Activated CD4-positive, alpha-beta T cell treated with anti-CD3 and anti-CD28 coated beads, Interleukin-2, amount 50 U/mL, for 4 hours (primary cell): ENCODE results near the gene SCN3B.
A peak's percentile ranks its signal among the peaks of the same experiment; 100 is the strongest.

Experiments used
- DNase-seq, 2 experiments: peaks; one replicate each; pipeline ENCODE4 v3.0.0-alpha.2; 2020

Gene SCN3B

DNA sequence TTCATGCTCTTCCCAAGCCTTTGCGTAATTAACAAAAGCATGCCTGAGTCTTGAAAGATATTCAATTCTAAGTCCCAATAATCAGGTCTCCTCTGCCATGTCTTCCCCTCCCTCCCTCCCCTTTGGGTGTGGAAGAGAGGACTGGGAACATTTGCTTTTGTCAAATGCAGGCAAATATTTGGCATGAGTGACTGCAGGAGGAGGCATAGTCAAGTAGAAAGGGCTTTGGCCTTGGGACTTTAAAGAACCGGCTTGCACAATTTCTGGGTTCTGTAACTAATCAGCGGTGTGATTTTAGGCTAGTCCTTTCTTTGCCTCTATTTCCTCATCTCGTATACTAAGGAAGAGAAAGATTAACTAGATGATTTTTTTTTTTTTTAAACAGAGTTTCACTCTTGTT is 59.5 kb downstream of the SCN3B start:
- no peak for DNase-seq

DNA sequence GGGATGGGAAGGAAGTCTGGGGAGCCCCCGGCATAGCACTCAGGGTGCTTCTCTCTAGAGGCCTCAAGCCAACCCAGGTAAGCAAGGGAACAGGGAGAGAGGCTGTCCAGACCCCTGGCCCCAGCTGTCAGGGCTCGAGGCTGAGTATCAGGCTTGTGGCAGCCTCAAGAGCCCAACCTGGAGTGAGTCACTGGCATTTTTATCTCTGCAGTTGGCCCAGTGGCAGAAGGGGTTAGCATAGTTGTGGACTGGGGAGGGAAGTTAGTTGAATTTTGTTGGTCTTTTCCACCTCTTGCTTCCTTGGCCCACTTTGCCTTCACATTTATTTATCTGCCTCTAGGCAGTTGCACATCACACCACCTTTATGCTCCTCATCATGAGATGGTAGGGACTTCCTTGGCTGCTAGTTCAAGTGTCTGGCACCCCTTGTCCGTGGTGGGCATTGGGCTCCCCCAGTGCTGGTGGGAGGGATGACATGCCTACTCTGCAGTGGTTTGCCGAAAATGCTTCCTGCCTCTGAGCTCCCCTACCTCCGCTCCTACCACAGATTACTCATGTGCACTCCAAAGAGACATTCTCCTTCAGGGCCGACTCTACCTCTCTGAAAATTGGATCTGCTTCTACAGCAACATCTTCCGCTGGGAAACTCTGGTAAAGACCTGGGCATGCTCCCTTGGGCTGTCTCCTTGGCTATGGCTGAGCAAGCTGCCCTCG is 60.1 kb downstream of the SCN3B start:
- DNase-seq: no peak

DNA sequence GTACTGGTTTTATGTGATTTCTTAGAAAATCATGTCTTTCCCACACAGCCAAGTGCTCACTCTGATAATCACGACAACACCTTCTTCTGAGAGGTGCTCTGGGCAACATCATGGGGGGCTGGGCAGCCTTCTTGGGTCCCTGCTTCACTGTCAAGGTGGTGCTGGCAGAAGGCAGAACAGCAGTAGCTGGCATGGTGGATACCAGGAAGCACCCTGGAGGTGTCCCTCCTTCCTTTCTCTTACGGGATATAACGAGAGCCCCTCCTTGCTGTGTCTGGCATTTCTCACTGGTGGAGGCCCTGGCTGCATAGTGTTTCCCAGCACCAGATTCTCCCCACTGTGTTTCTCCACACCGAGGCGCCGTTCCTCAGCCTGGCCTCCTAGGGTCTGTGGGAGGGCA is 60.9 kb downstream of the SCN3B start:
- no peak for DNase-seq

DNA sequence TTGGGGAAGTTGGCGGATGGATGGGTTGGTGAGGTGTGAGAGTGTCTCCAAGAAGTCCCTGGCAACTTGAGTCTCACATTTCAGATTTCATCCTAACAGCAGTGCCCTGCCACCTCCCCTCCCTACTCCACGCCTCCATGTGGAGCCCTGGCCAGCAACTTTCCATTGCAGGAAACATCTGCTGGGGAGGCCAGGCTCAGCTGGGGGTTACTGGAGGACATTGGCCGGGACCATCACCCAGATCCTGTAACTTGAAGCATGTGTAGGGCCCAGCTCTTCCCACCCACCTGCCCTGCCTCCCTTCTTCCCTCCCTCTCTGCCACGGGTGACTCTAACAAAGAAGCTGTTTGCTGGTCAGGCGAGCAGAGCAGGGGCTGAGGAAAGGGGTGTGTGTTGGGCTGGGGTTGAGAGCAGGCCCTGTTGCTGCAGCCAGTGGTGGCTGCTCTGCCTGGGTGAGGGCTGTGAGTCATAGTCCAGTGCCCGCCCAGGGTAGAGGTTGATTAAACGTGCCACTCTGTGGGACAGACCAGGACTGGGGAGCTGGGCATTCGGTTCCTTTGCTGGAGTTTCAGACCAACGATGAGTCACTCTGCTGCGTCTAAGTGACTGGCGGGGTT is 64.0 kb downstream of the SCN3B start:
- DNase-seq: no peak

DNA sequence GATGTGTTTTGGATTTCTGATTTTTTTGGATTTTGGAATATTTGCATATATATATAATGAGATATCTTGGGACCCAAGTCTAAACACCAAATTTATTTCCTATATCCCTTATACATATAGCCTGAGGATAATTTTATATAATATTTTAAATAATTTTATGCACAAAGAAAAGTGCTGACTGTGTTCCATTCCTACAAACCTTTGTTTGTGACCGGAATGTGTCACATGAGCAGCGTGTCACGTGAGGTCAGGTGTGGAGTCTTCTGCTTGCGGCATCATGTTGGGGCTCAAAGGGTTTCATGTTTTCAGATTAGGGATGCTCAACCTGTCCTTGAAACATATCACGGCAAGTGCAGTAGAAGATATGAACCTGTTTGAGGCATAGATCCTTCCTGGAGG is 65.6 kb downstream of the SCN3B start:
- DNase-seq: no peak

DNA sequence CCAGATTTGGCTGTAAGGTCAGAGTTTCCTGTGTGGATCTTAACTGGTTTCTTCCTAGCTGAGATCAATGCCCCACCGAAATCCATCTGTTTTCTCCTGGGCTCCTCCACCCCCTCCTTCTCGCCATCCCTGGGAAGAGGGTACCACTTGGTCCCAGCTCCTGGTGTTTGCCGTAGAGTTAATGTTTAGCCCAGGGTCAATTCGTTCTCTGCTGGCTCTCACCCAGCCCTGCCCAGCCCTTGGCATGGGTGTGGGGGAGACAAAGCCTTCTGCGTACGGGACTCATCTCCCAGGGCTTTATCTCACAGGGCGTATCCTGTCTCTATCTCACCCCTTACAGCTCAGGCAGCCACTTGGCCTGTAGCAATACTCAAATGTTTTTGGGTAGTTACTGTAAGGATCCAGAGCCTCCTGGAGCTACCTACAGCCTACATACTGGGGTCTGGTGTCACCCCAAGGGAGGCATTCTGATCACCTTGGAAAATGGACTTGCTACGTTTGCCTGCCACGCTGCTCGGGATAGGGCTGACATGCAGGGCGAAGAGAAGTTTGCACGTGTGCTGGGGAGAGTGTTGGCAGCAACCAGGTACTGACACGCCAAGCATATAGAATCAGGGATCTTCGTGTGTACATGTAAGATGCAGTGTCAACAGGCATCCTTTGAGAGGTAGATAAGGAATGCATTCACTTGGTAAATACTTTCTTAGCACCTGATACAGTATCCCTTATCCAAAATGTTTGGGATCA is 66.1 kb downstream of the SCN3B start:
- DNase-seq: no peak

DNA sequence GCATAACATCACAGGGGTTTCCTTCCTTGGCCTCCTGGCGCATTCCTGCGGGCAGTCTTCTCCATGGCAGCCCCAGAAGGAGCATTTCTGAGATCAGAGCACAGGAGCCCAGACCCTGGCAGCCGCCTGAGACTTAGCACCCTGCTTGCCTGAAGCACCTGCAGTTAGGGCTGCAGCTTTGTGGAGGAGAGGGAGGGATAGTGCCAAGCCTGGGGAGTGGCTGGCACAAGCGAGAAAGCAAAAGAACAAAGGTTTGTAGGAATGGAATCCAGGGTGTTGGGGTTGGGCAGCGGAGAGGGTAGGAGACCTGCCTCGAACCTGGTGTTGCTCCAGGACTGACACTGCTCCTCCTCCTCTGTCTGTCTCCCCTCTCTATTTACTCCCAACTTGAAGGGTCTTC is 66.9 kb downstream of the SCN3B start:
- no peak for DNase-seq

DNA sequence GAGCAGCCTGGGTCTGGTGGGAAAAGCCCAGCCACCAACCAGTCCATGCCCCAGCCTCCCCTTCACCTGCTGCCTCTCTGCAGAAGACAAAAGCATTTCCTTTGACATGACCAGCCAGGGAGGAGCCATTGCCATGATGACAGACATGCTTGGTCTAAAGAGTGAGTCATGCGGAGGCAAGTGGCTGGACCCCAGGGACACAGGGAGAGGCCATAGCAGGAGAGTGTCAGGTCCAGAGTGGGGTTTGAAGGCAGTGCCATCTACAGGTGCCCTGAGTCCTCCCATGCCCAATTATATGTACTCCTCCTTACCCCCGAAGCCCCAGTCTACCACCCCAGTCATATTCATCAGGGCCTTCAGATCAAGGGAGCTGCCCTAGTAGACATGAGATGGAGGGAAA is 67.4 kb downstream of the SCN3B start:
- DNase-seq: no peak

DNA sequence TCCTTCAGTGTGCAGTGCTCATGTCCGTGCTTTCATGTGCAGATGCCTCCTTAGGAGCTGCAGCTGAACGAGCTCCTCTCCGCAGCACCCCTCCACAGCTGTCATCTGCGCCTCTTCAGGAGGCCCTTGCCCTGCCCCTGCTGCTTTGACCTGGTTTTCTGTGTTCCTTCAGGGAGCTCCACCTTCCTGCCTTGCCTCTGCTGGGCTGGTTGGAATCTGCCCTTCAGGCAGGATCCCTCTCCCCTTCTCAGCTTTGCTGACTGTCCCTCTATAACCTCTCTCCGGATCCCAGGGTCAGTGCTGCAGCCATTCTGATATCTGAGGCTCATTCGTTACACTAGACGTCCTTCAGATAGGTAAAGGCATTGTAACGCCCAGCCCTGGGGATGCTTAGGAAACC is 67.9 kb downstream of the SCN3B start:
- DNase-seq: no peak

DNA sequence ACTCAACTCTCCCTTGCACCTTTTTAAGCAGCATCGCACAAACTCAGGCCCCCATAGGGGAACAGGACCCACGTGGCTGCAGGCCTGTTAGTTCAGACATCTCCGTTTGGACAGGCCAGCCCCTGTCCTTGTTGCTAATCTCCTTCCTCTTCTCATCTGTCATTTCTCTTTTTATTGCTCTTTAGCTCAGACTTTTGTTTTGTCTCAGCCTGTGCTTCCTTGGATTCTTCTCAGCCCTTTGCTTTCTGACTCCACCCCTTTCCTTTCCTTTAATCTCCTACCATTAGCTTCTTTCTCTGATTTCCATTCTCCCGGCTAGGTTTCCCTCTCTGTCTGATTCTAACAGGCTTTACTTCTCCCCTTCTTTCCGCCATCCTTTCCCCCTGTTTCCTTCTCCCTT is 68.7 kb downstream of the SCN3B start:
- DNase-seq: no peak

DNA sequence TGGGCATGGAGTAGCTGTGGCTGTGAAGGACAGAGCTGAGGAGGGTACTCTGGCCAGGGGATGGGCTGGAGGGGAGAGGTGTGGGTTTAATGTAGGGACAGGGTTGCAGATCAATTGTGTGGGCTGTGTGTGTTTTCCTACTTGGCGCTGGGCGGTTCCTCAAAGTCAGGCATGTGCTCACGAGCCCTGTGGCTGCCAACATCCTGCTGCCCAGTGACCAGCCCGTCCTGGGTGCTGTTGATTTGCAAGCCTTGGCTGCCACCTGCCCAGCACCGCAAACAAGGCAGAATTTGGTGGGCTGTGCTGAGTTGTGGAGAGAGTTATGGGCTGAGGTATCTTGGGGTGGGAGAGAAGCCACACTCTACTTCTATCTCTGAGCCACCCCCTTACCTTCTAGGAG is 69.2 kb downstream of the SCN3B start:
- DNase-seq: no peak

DNA sequence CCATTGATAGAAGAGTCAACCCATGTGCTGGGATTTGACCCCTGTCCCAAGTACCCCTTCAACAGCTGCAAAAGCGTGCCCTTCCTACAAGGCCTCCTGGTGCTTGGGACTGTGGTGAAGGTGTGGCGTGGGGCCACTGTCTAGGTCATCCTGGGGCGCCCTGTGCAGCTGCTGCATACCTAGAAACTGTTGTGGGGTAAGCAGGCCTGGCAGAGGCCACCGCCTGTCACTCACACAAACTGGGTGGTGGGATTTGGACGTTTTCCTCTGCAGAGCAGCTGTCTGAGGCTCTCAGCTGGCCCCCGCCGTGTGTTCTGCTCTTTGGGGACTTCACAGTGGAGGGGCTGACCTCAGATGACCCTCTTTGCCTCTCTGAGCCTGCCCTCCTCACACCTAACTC is 69.7 kb downstream of the SCN3B start:
- DNase-seq: no peak

DNA sequence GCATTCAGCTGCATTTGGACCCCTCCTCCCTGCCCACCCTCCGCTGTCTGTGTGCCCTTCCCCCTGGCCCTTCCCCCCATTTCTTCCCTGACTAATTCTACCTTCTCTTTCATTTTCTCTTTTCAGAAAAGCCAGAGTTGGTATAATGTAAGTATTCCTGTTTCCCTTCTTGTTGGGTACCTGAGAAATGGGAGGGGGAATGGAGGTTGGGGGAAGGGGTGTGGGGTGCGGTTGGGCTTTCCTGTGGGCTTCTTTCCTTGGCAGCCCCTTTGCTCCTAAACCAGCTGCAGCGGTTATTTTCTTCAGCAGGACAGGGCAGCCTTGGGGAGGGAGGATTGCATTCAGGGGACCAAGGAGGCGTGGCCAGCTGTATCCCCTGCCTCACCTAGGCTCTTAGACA is 70.2 kb downstream of the SCN3B start:
- no peak for DNase-seq

DNA sequence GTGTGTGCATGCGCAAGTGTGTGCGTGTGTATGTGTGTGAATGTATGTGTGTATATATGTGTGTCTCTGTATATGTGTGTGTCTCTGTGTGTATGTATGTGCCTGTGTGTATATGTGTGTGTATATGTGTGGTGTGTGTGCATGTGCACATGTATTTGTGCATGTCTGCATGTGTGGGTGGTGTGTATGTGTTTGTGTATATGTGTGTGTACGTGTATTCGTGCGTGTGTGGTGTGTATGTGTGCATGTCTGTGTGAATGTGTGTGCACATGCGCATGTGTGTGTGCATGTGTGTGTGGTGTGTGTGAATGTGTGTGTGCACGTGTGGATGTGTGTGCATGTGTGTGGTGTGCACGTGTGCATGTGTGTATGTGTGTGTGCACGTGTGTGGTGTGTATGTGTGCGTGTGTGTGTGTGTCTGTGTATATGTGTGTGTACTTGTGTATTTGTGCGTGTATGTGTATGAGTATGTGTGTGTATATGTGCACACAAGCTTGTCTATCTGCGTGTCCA is 71.4 kb downstream of the SCN3B start:
- DNase-seq: no peak

DNA sequence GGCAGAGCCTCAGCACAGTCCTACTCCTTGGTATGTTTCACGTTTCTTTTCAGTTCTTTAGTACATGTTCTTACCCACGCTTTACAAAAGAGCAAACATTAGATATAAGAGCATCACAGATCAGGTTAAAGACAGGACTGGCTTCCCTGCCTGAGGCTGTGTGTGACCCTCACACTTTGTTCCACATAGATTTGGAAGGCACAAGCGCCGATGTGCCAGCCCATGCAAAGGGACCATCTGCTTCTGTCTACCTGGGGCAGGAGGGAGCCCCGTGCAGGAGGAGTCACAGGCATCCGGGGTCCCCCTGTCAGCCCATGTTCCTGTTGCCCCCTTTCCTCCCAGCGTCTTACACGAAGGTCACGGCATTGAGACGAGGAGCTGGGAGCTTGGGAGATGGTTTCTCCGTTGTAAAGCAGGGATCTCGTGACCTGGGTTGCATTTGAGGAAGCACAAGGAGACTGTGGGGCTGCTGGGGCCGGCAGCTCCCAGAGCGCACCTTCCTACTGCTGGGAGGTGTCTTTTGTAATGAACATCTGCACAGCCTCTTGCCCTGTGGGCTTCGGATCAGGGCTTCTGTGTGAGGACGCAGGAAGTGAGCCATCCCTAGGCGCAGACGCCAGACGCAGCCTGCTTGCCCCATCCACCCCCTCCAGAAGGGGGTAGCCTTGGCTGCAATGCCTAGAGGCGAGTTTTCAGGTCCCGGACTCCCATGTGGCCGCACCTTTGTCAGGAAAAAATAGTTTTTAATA is 72.6 kb downstream of the SCN3B start:
- DNase-seq: no peak

DNA sequence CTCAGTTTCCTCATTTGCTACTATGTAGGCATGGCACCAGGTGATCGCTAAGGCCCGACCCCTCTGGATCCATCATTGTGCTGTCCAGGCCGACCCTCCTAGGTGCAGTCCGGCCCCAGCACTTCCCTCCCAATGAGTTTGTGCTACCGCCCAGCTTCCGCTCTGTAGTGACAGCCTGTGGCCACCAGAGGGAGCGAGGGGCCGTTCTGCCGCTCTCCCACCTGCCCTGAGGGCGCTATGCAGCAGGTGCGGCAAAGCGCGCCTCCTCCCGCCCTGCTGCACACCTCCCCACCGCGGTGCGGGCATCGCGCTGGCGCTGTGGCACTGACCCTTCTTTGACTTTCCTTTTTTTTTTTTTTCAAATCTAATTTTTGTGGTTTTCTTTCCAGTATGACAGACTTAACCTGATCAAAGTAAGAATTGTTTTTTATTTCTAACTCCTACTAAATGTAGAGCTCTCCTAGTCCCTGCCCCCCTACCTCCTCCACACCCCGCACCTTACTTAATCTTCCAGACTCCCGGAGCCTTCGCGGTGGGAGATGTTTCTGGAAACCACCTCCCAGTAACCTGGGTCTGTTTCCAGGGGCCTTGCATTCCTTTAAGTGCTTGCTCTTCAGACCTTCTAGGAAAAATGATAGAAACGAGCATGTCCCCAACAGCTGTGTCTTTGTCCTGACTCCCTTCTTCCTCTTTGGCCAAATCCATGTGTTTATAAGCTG is 73.7 kb downstream of the SCN3B start:
- peak; percentile 54 to 55 for DNase-seq

DNA sequence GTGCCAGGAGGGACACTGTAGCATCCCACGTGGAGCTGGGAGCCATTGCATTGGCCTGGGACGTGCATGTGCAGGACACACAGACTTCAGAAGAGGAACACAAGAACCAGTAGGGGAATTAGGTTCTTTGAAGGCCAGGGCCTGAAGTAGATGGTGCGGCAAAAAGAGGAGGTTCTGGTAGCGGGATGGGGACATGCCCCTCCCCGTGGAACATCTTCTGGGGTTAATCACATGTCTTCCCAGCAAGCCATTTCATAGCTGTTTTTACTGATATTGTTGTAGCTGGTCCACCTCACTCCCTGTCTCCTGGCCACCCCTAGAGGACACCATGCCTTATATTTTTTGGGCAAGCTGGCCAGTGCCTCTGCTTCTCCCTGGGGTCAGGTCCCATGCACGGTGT is 74.3 kb downstream of the SCN3B start:
- no peak for DNase-seq

DNA sequence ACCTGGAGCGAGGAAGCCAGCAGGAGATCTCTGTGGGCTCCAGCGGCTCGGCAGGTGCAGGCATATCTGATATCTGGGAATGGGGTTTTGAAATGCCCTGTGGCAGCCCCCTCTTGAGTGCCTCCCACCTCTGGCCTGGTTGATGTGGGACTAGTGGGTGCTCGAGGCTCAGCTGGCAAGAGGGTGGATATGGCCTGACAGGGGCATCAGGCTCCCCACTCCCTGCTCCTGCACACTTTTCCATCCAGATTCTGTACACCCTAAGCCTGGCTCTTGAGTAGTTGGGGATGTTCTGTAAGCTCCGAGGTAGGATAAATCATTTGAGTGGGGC is 75.0 kb downstream of the SCN3B start:
- no peak for DNase-seq
